ENCODE results near the gene CITED2. TPM values are rescaled to one million over a fixed set of nuclear protein-coding genes. Genes with fewer than 3 reads are reported as not detected.

Gene CITED2
- total and polyA plus RNA-seq, 2 of the 8 experiments (the other 6 are each of a cell fraction or from before 2014, with no cell fraction given) = 89.1 to 115 TPM

DNA sequence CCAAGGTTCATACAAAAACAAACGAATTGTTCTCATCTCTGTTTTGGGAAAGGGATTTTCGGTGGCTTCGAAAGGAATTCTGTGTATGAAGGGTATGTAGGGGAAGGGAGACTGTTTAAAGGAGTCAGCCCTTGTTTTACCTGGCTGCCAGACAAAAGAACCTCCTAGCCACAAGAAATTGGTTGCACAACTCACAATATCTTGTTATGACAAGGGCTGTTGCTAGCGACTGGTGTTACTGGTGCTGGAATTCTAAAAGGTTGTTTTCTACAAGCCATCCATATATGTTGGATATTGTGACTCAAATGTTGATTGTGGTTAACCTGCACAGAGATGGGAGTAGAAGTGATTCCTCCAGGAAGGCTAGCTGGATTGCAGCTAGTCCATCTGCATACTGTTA lies 34.6 kb upstream of the CITED2 start (continued):
- TF ChIP-seq, protein P1, sequence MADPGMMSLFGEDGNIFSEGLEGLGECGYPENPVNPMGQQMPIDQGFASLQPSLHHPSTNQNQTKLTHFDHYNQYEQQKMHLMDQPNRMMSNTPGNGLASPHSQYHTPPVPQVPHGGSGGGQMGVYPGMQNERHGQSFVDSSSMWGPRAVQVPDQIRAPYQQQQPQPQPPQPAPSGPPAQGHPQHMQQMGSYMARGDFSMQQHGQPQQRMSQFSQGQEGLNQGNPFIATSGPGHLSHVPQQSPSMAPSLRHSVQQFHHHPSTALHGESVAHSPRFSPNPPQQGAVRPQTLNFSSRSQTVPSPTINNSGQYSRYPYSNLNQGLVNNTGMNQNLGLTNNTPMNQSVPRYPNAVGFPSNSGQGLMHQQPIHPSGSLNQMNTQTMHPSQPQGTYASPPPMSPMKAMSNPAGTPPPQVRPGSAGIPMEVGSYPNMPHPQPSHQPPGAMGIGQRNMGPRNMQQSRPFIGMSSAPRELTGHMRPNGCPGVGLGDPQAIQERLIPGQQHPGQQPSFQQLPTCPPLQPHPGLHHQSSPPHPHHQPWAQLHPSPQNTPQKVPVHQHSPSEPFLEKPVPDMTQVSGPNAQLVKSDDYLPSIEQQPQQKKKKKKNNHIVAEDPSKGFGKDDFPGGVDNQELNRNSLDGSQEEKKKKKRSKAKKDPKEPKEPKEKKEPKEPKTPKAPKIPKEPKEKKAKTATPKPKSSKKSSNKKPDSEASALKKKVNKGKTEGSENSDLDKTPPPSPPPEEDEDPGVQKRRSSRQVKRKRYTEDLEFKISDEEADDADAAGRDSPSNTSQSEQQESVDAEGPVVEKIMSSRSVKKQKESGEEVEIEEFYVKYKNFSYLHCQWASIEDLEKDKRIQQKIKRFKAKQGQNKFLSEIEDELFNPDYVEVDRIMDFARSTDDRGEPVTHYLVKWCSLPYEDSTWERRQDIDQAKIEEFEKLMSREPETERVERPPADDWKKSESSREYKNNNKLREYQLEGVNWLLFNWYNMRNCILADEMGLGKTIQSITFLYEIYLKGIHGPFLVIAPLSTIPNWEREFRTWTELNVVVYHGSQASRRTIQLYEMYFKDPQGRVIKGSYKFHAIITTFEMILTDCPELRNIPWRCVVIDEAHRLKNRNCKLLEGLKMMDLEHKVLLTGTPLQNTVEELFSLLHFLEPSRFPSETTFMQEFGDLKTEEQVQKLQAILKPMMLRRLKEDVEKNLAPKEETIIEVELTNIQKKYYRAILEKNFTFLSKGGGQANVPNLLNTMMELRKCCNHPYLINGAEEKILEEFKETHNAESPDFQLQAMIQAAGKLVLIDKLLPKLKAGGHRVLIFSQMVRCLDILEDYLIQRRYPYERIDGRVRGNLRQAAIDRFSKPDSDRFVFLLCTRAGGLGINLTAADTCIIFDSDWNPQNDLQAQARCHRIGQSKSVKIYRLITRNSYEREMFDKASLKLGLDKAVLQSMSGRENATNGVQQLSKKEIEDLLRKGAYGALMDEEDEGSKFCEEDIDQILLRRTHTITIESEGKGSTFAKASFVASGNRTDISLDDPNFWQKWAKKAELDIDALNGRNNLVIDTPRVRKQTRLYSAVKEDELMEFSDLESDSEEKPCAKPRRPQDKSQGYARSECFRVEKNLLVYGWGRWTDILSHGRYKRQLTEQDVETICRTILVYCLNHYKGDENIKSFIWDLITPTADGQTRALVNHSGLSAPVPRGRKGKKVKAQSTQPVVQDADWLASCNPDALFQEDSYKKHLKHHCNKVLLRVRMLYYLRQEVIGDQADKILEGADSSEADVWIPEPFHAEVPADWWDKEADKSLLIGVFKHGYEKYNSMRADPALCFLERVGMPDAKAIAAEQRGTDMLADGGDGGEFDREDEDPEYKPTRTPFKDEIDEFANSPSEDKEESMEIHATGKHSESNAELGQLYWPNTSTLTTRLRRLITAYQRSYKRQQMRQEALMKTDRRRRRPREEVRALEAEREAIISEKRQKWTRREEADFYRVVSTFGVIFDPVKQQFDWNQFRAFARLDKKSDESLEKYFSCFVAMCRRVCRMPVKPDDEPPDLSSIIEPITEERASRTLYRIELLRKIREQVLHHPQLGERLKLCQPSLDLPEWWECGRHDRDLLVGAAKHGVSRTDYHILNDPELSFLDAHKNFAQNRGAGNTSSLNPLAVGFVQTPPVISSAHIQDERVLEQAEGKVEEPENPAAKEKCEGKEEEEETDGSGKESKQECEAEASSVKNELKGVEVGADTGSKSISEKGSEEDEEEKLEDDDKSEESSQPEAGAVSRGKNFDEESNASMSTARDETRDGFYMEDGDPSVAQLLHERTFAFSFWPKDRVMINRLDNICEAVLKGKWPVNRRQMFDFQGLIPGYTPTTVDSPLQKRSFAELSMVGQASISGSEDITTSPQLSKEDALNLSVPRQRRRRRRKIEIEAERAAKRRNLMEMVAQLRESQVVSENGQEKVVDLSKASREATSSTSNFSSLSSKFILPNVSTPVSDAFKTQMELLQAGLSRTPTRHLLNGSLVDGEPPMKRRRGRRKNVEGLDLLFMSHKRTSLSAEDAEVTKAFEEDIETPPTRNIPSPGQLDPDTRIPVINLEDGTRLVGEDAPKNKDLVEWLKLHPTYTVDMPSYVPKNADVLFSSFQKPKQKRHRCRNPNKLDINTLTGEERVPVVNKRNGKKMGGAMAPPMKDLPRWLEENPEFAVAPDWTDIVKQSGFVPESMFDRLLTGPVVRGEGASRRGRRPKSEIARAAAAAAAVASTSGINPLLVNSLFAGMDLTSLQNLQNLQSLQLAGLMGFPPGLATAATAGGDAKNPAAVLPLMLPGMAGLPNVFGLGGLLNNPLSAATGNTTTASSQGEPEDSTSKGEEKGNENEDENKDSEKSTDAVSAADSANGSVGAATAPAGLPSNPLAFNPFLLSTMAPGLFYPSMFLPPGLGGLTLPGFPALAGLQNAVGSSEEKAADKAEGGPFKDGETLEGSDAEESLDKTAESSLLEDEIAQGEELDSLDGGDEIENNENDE (IDR thresholded peaks at IDR 0.05; ENCODE audit: insufficient replicate concordance, low read length) = no peak
- no peak for TF ChIP-seq RNF2 (IDR thresholded peaks at IDR 0.05; ENCODE audit: borderline replicate concordance, low read depth, low read length, missing control alignments, poor library complexity, severe bottlenecking)
- TF ChIP-seq, protein P2, sequence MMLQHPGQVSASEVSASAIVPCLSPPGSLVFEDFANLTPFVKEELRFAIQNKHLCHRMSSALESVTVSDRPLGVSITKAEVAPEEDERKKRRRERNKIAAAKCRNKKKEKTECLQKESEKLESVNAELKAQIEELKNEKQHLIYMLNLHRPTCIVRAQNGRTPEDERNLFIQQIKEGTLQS (IDR thresholded peaks at IDR 0.05; ENCODE audit: insufficient read depth, low read depth, low read length) = no peak
- no peak for TF ChIP-seq ZNF274 (IDR thresholded peaks at IDR 0.05; ENCODE audit: borderline replicate concordance, extremely low read depth, low read length)
- TF ChIP-seq NRF1 (IDR thresholded peaks at IDR 0.05; ENCODE audit: low read depth, low read length) = no peak
- TF ChIP-seq POU5F1 (IDR thresholded peaks at IDR 0.05; ENCODE audit: low read depth, low read length) = no peak
- TF ChIP-seq CBX8 (IDR thresholded peaks at IDR 0.05; ENCODE audit: borderline replicate concordance, low read depth, low read length) = no peak
